GM18505 (cell line): ENCODE measurements around the gene ERP27.

Experiments used
- ATAC-seq: cut with Tn5 transposase; IDR thresholded peaks from one replicate; pipeline ENCODE4 v1.9.1; 2021; ENCODE audit not compliant: unreplicated experiment
- POLR2A ChIP-seq: IDR thresholded peaks from 4 replicates; pipeline ENCODE4 v1.6.1; 2011; ENCODE audit warnings: borderline replicate concordance; ENCODE audit not compliant: insufficient read depth, insufficient read length; ENCODE audit errors: extremely low read depth

ERP27 gene

GRCh38 chr12:14910090-14910915 is 28.0 kb downstream of the ERP27 start:
- TF ChIP-seq POLR2A, result no peak
- ATAC-seq, result no peak

DNA sequence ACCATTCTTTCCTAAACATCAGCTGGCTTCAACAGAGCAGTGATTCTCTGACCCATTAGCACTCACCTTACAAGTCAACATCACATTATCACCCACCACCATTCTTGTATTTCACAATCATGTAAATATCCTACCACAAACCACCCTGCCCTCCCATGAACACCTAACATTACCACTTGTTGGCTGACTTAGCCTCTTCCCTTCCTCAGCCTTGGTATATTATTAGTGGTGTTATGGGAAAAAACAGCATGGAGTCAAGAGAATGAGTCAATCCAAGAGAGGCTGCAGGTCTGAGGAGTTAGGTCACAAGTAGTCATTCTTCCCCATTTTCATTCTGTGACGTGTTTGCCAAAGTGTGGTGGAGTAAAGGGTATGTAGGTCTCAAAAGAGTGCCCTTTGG is 30.4 kb downstream of the ERP27 start:
- no peak for ATAC-seq
- TF ChIP-seq POLR2A, result no peak

DNA sequence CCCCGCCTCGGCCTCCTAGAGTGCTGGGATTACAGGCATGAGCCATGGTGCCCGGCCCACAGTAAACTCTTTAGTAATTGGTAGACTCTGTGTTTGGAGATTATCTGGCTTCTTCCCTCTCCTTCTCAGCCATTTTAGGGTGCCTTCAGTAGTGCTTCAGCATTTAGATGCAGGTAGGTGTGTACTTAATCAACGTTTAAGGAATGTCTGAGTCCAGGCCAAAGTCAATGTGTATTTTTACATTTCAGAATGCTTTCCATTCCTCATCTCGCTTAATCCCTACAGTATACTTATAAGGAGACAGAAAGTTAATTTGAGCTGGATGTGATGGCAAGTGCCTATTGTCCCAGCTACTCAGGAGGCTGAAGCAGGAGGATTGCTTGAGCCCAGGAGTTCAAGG is 32.2 kb downstream of the ERP27 start:
- no peak for TF ChIP-seq POLR2A
- no peak for ATAC-seq

DNA sequence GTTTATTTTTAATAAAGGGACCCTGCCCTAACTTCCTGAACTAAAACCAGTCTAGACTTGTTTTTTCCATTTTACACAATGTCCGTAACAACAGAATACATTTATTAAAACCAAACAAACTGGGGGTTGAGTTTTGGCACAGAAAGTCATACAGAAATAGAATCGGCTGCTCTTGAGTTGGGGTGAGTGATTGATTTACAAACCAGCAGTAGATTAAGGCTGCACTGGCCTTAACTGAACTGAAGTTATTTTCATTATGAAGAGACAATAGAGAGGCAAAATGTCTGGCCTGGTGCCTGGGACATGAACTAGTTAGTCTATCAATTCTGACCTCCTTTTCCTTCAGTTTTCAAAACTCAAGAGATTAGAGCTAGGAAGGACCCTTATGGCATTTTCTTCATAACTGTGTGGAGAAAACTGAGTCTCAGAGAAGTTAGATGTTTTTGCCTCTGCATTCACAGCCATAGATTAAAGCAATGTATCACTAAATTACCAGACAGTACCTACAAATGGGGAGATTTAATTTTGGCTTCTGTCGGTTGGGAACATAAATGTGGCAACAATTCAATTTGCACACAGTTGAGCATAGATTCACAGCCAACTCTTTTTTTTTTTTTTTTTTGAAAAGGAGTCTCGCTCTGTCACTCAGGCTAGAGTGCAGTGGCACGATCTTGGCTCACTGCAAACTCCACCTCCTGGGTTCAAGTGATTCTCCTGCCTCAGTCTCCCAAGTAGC is 32.9 kb downstream of the ERP27 start:
- no peak for ATAC-seq
- no peak for TF ChIP-seq POLR2A

DNA sequence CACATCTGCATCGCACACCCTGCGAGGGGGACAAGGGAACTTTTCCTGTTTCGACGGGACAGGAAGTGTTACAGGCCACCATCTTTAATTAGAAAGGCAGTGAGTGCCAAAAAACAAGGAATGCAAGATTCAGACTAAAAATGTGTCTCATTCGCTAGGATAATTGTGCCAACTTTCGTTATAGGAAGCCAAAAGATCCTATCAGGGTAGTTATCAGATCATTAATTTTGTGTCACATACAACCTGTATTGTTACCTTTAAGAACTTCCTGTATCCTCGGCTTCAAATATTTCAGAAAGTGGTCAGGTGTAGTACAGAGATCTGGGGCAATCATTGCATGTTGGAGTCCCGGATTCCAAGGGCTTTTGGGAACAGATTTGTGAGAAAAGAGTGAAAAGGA is 33.5 kb downstream of the ERP27 start:
- TF ChIP-seq POLR2A, result no peak
- no peak for ATAC-seq

DNA sequence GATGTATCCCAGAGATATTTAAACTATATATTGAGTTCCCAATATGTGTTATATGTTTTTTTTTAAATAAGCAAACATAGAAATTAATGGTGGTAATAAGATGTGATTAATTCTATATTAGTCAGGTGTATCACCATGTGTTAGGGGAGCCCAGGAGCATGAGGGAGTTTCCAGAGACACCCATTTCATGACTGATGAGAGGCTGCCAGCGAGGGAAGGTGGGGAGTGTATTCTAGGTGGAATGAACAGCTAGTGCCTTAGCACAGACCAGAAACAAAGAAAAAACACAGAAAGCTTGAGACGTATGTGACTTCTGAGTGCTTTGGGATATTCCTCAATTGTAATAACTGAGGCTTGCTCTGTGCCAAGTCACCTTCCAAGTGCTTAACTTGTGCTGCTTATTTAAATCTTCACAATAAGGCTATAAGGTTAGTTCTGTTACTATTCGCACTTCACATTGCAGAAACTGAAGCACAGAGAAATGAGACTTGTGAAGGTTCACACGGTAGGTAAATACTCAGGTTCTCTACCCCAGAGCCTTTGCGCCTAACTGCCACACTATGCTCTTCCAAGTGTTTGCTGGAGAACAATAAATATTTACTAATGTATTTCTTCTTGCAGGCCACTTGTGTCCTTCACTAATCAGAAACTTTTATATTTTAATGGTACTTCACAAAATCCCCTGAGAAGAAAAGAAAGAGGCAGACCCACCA is 34.8 kb downstream of the ERP27 start:
- no peak for ATAC-seq
- TF ChIP-seq POLR2A, result no peak

GRCh38 chr12:14902465-14902864 is 35.9 kb downstream of the ERP27 start:
- ATAC-seq, result no peak
- no peak for TF ChIP-seq POLR2A

- no peak for TF ChIP-seq POLR2A
- no peak for ATAC-seq
Observed at GRCh38 chr12:14901228-14901562, 37.1 kb downstream of the ERP27 start.

- ATAC-seq, result no peak
- TF ChIP-seq POLR2A, result no peak
Observed at GRCh38 chr12:14900521-14901227, 37.7 kb downstream of the ERP27 start.

GRCh38 chr12:14896521-14897169 is 41.7 kb downstream of the ERP27 start:
- no peak for TF ChIP-seq POLR2A
- no peak for ATAC-seq

DNA sequence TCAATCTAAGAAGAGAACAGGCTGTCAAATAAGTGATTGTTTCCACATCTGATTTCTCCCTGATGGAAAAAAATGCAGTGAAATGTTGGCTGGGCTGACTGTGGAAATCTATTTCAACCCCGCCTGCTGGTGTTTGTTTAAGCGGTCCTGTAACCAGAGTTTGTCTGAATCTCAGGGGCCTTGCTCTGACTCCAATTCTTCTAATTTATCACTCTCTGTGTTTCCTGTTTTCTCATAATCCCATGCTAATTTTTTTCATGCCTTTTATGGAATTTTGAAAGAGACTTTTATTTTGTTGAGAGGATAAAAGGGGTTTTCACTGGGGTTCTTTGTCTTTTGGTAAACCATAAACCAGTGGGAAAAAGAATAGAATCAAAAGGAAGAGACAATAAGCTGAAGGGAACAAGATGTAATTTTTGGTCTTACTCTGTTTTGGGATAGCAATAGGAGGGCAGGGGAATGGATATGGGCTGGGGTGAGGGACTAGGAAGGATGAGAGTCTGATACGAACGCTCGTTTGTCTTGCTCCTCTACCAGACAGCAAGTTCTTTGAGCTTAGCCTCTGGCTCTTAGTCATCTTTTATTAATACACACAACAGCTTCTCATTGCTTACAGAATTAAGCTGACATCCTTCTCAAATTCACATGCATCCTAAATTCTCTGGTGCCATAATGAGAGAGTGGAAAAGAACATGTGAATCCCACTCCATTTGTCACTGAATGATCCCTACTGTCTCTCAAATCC is 44.7 kb downstream of the ERP27 start:
- TF ChIP-seq POLR2A, result no peak
- no peak for ATAC-seq
